ENCODE measurements around the gene PDK3. TPM values are rescaled to one million over a fixed set of nuclear protein-coding genes. Genes with fewer than 3 reads are reported as not detected.
A peak's percentile ranks its signal among the peaks of the same experiment; 100 is the strongest.

Gene PDK3
- polyA plus RNA-seq, 3 donors: 12.2 to 34.0 (median 32.6) TPM

- Histone ChIP-seq H3K4me1 (ENCODE audit: control insufficient read depth in 1 of 2, insufficient read depth in 2 of 2, low read length in 2 of 2) (no peaks in the 10 kb centered on the region), H3K9ac (ENCODE audit: insufficient read depth, low read length, poor library complexity, severe bottlenecking) (no peak overlapping the region), H3K79me2 (ENCODE audit: insufficient read depth, low read length) (peaks cover under 1% of the 10 kb centered on the region), H3K4me2 (replicated peaks; ENCODE audit: extremely low read depth, low read length, poor library complexity, severe bottlenecking) (no peak overlapping the region), H3K9me3 (replicated peaks in 1 of 2; ENCODE audit: control insufficient read depth in 1 of 2, insufficient read depth in 1 of 2, low read length in 2 of 2) (no peaks in the 10 kb centered on the region), H3K4me3 (replicated peaks in 1 of 3; ENCODE audit: low read depth in 2 of 3, low read length in 3 of 3) (no peak overlapping the region), H4K20me1 (ENCODE audit: insufficient read depth, low read length) (peaks cover 11% of the 10 kb centered on the region), H3K27me3 (ENCODE audit: control insufficient read depth in 2 of 2, insufficient read depth in 2 of 2, low read length in 2 of 2) (no peaks in the 10 kb centered on the region), H3K27ac (ENCODE audit: low read depth in 1 of 2, low read length in 2 of 2) (no peak overlapping the region), H3K36me3 (replicated peaks in 1 of 2; ENCODE audit: control insufficient read depth in 1 of 2, insufficient read depth in 2 of 2, low read length in 2 of 2) (peaks cover 20 to 31% of the 10 kb centered on the region in 2 donors), H2AFZ (ENCODE audit: insufficient read depth, low read depth, low read length, poor library complexity, severe bottlenecking) (no peak overlapping the region)
- no peak for TF ChIP-seq CTCF (IDR thresholded peaks at IDR 0.05)
- Mint-ChIP-seq H3K4me3 (no peak overlapping the region), H3K27me3 (ENCODE audit: low read depth in 3 of 3) (peaks cover 0 to 6% (median 0%) of the 10 kb centered on the region in 3 donors), H3K4me1 (peaks cover 15% of the 10 kb centered on the region), H3K36me3 (peaks cover 18 to 33% of the 10 kb centered on the region in 2 donors), H3K9me3 (no peaks in the 10 kb centered on the region), H3K27ac (no peak overlapping the region)
- DNase-seq: no peak
- 100% methylated on average over 2 of the region's 5 CpGs for WGBS (ENCODE audit: insufficient coverage)
- intact Hi-C loops (cut with micrococcal nuclease): loop anchor here (2.0 to 5.0 kb wide), 2 partner anchors 101 kb away; no protein-coding TSS in a partner anchor
Observed at GRCh38 chrX:24498181-24498580, 33.1 kb downstream of the PDK3 start.

- no peak overlapping the region for H3K4me3 ChIP-seq (replicated peaks in 1 of 3; ENCODE audit: low read depth in 2 of 3, low read length in 3 of 3)
- H4K20me1 ChIP-seq (ENCODE audit: insufficient read depth, low read length): peaks cover 7% of the 10 kb centered on the region
- no peak overlapping the region for H2AFZ ChIP-seq (ENCODE audit: insufficient read depth, low read depth, low read length, poor library complexity, severe bottlenecking)
- H3K4me3 Mint-ChIP-seq: no peak overlapping the region
- peak; percentile 60 for TF ChIP-seq CTCF (IDR thresholded peaks at IDR 0.05)
- H3K27ac ChIP-seq (ENCODE audit: low read depth in 1 of 2, low read length in 2 of 2): no peak overlapping the region
- no peak overlapping the region for H3K4me2 ChIP-seq (replicated peaks; ENCODE audit: extremely low read depth, low read length, poor library complexity, severe bottlenecking)
- no peak overlapping the region for H3K9ac ChIP-seq (ENCODE audit: insufficient read depth, low read length, poor library complexity, severe bottlenecking)
- peaks cover 18 to 33% of the 10 kb centered on the region in 2 donors for H3K36me3 Mint-ChIP-seq
- H3K9me3 Mint-ChIP-seq: no peaks in the 10 kb centered on the region
- H3K4me1 ChIP-seq (ENCODE audit: control insufficient read depth in 1 of 2, insufficient read depth in 2 of 2, low read length in 2 of 2): no peaks in the 10 kb centered on the region
- H3K4me1 Mint-ChIP-seq: peaks cover 11% of the 10 kb centered on the region
- peaks cover 0 to 6% (median 0%) of the 10 kb centered on the region in 3 donors for H3K27me3 Mint-ChIP-seq (ENCODE audit: low read depth in 3 of 3)
- H3K36me3 ChIP-seq (replicated peaks in 1 of 2; ENCODE audit: control insufficient read depth in 1 of 2, insufficient read depth in 2 of 2, low read length in 2 of 2): peaks cover 23 to 39% of the 10 kb centered on the region in 2 donors
- no peaks in the 10 kb centered on the region for H3K9me3 ChIP-seq (replicated peaks in 1 of 2; ENCODE audit: control insufficient read depth in 1 of 2, insufficient read depth in 1 of 2, low read length in 2 of 2)
- no CpG with 5 or more reads among the region's 2 CpGs for WGBS (ENCODE audit: insufficient coverage)
- no peaks in the 10 kb centered on the region for H3K27me3 ChIP-seq (ENCODE audit: control insufficient read depth in 2 of 2, insufficient read depth in 2 of 2, low read length in 2 of 2)
- intact Hi-C loops (cut with micrococcal nuclease): loop anchor here (2.0 to 5.0 kb wide), 2 partner anchors 102 kb away; no protein-coding TSS in a partner anchor
- peak overlapping the region in 1 of 7 donors; percentile 10 for H3K27ac Mint-ChIP-seq
- DNase-seq: peak in 1 of 3 donors; percentile 18
- H3K79me2 ChIP-seq (ENCODE audit: insufficient read depth, low read length): no peaks in the 10 kb centered on the region
Observed at GRCh38 chrX:24498975-24499374, 33.9 kb downstream of the PDK3 start.

Data from CD14-positive monocyte (primary cell).